A673 (cell line): ENCODE measurements around the gene DOK6. TPM values are rescaled to one million over a fixed set of nuclear protein-coding genes. Genes with fewer than 3 reads are reported as not detected.
A peak's percentile ranks its signal among the peaks of the same experiment; 100 is the strongest.

Experiments
- BruUV-seq: library from RNA; stranded (reverse); fragments of 400-500 nt; replicated peaks from 2 replicates; lab custom pipeline; 2021; lab: Mats Ljungman, UMichigan
- CTCF ChIA-PET: fragments of 300-600 bp; sonication (Branson Sonifier 250); formaldehyde crosslinking; loops from one replicate; lab custom pipeline; 2022; ENCODE audit warnings: antibody characterized with exemption; lab: Charles Lee
- POLR2A ChIA-PET: fragments of 300-600 bp; sonication (Branson Sonifier 250); formaldehyde crosslinking; loops from one replicate; lab custom pipeline; 2022; ENCODE audit warnings: antibody characterized with exemption; ENCODE audit not compliant: low non-redundant PET; lab: Charles Lee
- DNase-seq: peaks from one replicate; pipeline ENCODE4 v3.0.0-alpha.2; 2015; ENCODE audit warnings: low spot score
- H3K27ac ChIP-seq: fragments of 200-600 bp; sonication (generic); 2 replicates; pipeline ENCODE4 v1.5.1; 2016; ENCODE audit warnings: mixed run types, low read depth, mild to moderate bottlenecking, mixed read lengths, antibody characterized with exemption, low read length; ENCODE audit not compliant: poor library complexity, severe bottlenecking
- H3K27me3 ChIP-seq: fragments of 200-600 bp; sonication (generic); replicated peaks from 2 replicates; pipeline ENCODE4 v1.6.1; 2017; ENCODE audit warnings: mixed run types, low read depth, mild to moderate bottlenecking, mixed read lengths, antibody characterized with exemption, low read length; ENCODE audit not compliant: insufficient read depth, poor library complexity
- H3K36me3 ChIP-seq: fragments of 200-600 bp; sonication (generic); 2 replicates; pipeline ENCODE4 v1.6.1; 2016; ENCODE audit warnings: mixed run types, mild to moderate bottlenecking, mixed read lengths, antibody characterized with exemption, low read length; ENCODE audit not compliant: insufficient read depth, poor library complexity, severe bottlenecking
- H3K4me1 ChIP-seq: fragments of 200-600 bp; sonication (generic); 2 replicates; pipeline ENCODE4 v1.6.1; 2017; ENCODE audit warnings: mixed run types, mild to moderate bottlenecking, mixed read lengths, antibody characterized with exemption, low read length; ENCODE audit not compliant: insufficient read depth, poor library complexity, severe bottlenecking
- H3K4me3 ChIP-seq: fragments of 200-600 bp; sonication (generic); 2 replicates; pipeline ENCODE4 v1.5.1; 2016; ENCODE audit warnings: low read depth, mixed run types, mild to moderate bottlenecking, mixed read lengths, low read length; ENCODE audit not compliant: poor library complexity, severe bottlenecking
- H3K9me3 ChIP-seq: fragments of 200-600 bp; sonication (generic); 2 replicates; pipeline ENCODE4 v1.6.1; 2016; ENCODE audit warnings: mixed run types, low read depth, mild to moderate bottlenecking, mixed read lengths, antibody characterized with exemption, low read length; ENCODE audit not compliant: poor library complexity, severe bottlenecking
- CTCF ChIP-seq: fragments of 300-800, 200-600 bp; sonication (generic); conservative IDR thresholded peaks from 2 replicates; pipeline ENCODE4 v1.5.1; 2017; ENCODE audit warnings: low read depth, mild to moderate bottlenecking, antibody characterized with exemption, low read length, moderate library complexity, mixed read lengths
- EZH2 ChIP-seq: fragments of 200-600 bp; sonication (generic); IDR thresholded peaks from 2 replicates; pipeline ENCODE4 v1.6.1; 2017; ENCODE audit warnings: borderline replicate concordance, low read depth, mild to moderate bottlenecking, mixed read lengths, antibody characterized with exemption, low read length; ENCODE audit not compliant: poor library complexity, severe bottlenecking
- intact Hi-C: fragments of 100-400 bp; cut with micrococcal nuclease; formaldehyde crosslinking; loops from one replicate; pipeline ENCODE4 v1.10.0; 2022; ENCODE audit not compliant: unreplicated experiment
- total RNA-seq: library from RNA; stranded (reverse); gene quantifications from 2 replicates; pipeline ENCODE4 v1.2.3, GENCODE V29; 2021

Gene DOK6
- total RNA-seq, 1 experiment from 2014 or later = 13.7 TPM

DNA sequence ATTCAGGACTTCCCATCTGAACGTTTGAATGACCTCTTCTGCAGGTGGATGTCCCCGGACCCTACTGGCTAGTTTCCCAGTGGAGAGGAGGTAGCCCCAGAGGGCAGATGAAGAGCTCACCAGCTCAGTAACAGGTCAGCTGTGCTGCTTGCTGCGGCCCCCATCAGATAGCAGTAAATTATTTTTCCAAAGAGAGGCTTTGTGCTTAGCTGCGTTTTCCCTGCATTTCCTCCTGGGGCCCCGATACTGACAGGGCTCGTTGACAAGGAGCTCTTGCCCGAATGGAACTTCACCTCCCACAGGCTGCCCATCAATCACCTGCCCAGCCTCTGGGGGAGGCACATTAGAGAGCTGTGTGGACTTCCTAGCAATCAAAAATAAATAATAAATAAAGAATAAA, 185.8 kb downstream of the DOK6 start:
- CTCF ChIA-PET = no interaction called here
- no peak overlapping the region for H3K27ac ChIP-seq
- no peaks in the 10 kb centered on the region for H3K27me3 ChIP-seq
- no peaks in the 10 kb centered on the region for H3K4me1 ChIP-seq
- BruUV-seq = no TSS peak
- no peaks in the 10 kb centered on the region for H3K36me3 ChIP-seq
- no peaks in the 10 kb centered on the region for H3K9me3 ChIP-seq
- intact Hi-C loops = no loop called here
- H3K4me3 ChIP-seq = no peak overlapping the region
- DNase-seq = no peak
- POLR2A ChIA-PET = no interaction called here
- TF ChIP-seq CTCF (no peak), EZH2 (no peak)

GRCh38 chr18:69588301-69588700, 187.6 kb downstream of the DOK6 start:
- no peaks in the 10 kb centered on the region for H3K27me3 ChIP-seq
- no peak overlapping the region for H3K27ac ChIP-seq
- intact Hi-C loops = no loop called here
- peak; percentile 33 for DNase-seq
- no peaks in the 10 kb centered on the region for H3K9me3 ChIP-seq
- H3K36me3 ChIP-seq = no peaks in the 10 kb centered on the region
- TF ChIP-seq EZH2 (no peak), CTCF (peak; percentile 39)
- H3K4me3 ChIP-seq = no peak overlapping the region
- BruUV-seq = no TSS peak
- CTCF ChIA-PET = no interaction called here
- no peaks in the 10 kb centered on the region for H3K4me1 ChIP-seq
- POLR2A ChIA-PET = interaction anchor here (0.5 kb wide), 1 partner anchor 855 kb away, joined by 3 read pairs; no protein-coding TSS in a partner anchor

- CTCF ChIA-PET = no interaction called here
- DNase-seq = no peak
Measured at GRCh38 chr18:69590150-69590549, 189.5 kb downstream of the DOK6 start.

More at GRCh38 chr18:69590150-69590549, 189.5 kb downstream of the DOK6 start:
- H3K27me3 ChIP-seq = no peaks in the 10 kb centered on the region
- POLR2A ChIA-PET = no interaction called here
- no peaks in the 10 kb centered on the region for H3K4me1 ChIP-seq
- intact Hi-C loops = no loop called here
- no TSS peak for BruUV-seq
- no peak overlapping the region for H3K27ac ChIP-seq
- no peak overlapping the region for H3K4me3 ChIP-seq
- H3K9me3 ChIP-seq = no peaks in the 10 kb centered on the region
- no peaks in the 10 kb centered on the region for H3K36me3 ChIP-seq
- TF ChIP-seq EZH2 (no peak), CTCF (no peak)
